Right atrium auricular region (tissue), 2 donors: ENCODE data around the gene ABI3BP. TPM values are rescaled to one million over a fixed set of nuclear protein-coding genes. Genes with fewer than 3 reads are reported as not detected.

Experiments used
- DNase-seq: peaks from one replicate; pipeline ENCODE4 v3.0.0-alpha.2; 2019; ENCODE audit warnings: low spot score
- H3K27ac ChIP-seq, 2 donors: fragments of 200-600 bp; sonication (generic); 1 replicate in 1 of 2; 2 replicates in 1 of 2; pipeline ENCODE4 v1.5.1; 2016 to 2019
- H3K27me3 ChIP-seq, 2 donors: fragments of 200-600 bp; sonication (generic); one replicate each; pipeline versions ENCODE4 v1.5.1 to v1.6.0; 2017 to 2019
- H3K36me3 ChIP-seq: fragments of 200-600 bp; sonication (generic); one replicate; pipeline ENCODE4 v1.5.1; 2016
- H3K4me1 ChIP-seq, 2 donors: fragments of 200-600 bp; sonication (generic); one replicate each; pipeline versions ENCODE4 v1.5.1 to v1.6.0; 2017 to 2019
- H3K4me3 ChIP-seq, 2 donors: fragments of 200-600 bp; sonication (generic); 1 replicate in 1 of 2; 2 replicates in 1 of 2; pipeline ENCODE4 v1.5.1; 2017 to 2019; ENCODE audit warnings: mild to moderate bottlenecking in 1 of 2, moderate library complexity in 1 of 2
- H3K9me3 ChIP-seq, 2 donors: fragments of 200-600 bp; sonication (generic); one replicate each; pipeline ENCODE4 v1.5.1; 2019
- CTCF ChIP-seq, 2 donors: fragments of 200-600 bp; sonication (generic); IDR thresholded peaks; one replicate each; pipeline ENCODE4 v1.5.1; 2019; ENCODE audit warnings: antibody characterized with exemption in 2 of 2
- total RNA-seq, 2 donors: library from RNA; depleted of rRNA; stranded (reverse); fragments of >200 nt; gene quantifications; one replicate each; pipeline ENCODE4 v1.1.0, GENCODE V29; 2016

Gene ABI3BP
- total RNA-seq, 2 donors from 2014 or later: 46.7 to 56.3 TPM

- no peaks in the 10 kb centered on the region for H3K36me3 ChIP-seq
- H3K27me3 ChIP-seq: no peaks in the 10 kb centered on the region
- H3K4me1 ChIP-seq: no peaks in the 10 kb centered on the region
- H3K27ac ChIP-seq: no peak overlapping the region
- no peak for TF ChIP-seq CTCF (IDR thresholded peaks at IDR 0.05)
- no peaks in the 10 kb centered on the region for H3K9me3 ChIP-seq
- no peak for DNase-seq
- no peak overlapping the region for H3K4me3 ChIP-seq
Observed at GRCh38 chr3:100902572-100902971, 90.6 kb downstream of the ABI3BP start.

- no peak for DNase-seq
- Histone ChIP-seq H3K36me3 (no peaks in the 10 kb centered on the region), H3K4me3 (no peak overlapping the region), H3K27ac (no peak overlapping the region), H3K27me3 (no peaks in the 10 kb centered on the region), H3K9me3 (no peaks in the 10 kb centered on the region), H3K4me1 (no peaks in the 10 kb centered on the region)
- no peak for TF ChIP-seq CTCF (IDR thresholded peaks at IDR 0.05)
Observed at GRCh38 chr3:100900671-100901335, 92.4 kb downstream of the ABI3BP start.

GRCh38 chr3:100899440-100900091 lies 93.7 kb downstream of the ABI3BP start:
- Histone ChIP-seq H3K9me3 (no peaks in the 10 kb centered on the region), H3K36me3 (no peaks in the 10 kb centered on the region), H3K27me3 (no peaks in the 10 kb centered on the region), H3K4me1 (no peaks in the 10 kb centered on the region), H3K27ac (no peak overlapping the region), H3K4me3 (no peak overlapping the region)
- TF ChIP-seq CTCF (IDR thresholded peaks at IDR 0.05): no peak
- no peak for DNase-seq

GRCh38 chr3:100898681-100899080 lies 94.5 kb downstream of the ABI3BP start:
- no peaks in the 10 kb centered on the region for H3K4me1 ChIP-seq
- H3K36me3 ChIP-seq: no peaks in the 10 kb centered on the region
- no peaks in the 10 kb centered on the region for H3K27me3 ChIP-seq
- no peak overlapping the region for H3K4me3 ChIP-seq
- no peak for TF ChIP-seq CTCF (IDR thresholded peaks at IDR 0.05)
- DNase-seq: no peak
- H3K27ac ChIP-seq: no peak overlapping the region
- no peaks in the 10 kb centered on the region for H3K9me3 ChIP-seq

GRCh38 chr3:100896994-100897393 lies 96.2 kb downstream of the ABI3BP start:
- Histone ChIP-seq H3K4me3 (no peak overlapping the region), H3K27me3 (no peaks in the 10 kb centered on the region), H3K9me3 (no peaks in the 10 kb centered on the region), H3K4me1 (no peaks in the 10 kb centered on the region), H3K27ac (no peak overlapping the region), H3K36me3 (no peaks in the 10 kb centered on the region)
- TF ChIP-seq CTCF (IDR thresholded peaks at IDR 0.05): no peak
- no peak for DNase-seq
